Measurements from ENCODE around the gene FADS1. TPM values are rescaled to one million over a fixed set of nuclear protein-coding genes. Genes with fewer than 3 reads are reported as not detected.

The FADS1 gene
- total and polyA plus RNA-seq, 2 of the 13 experiments (the other 11 are each of a cell fraction or from before 2014, with no cell fraction given): 91.8 to 108 TPM

- Histone ChIP-seq H2AFZ (ENCODE audit: low read length) (no peak overlapping the region), H3K9me3 (ENCODE audit: low read length) (no peaks in the 10 kb centered on the region), H3K27ac (ENCODE audit: extremely low read length, insufficient read depth, low read length) (no peak overlapping the region), H3K79me2 (ENCODE audit: insufficient read depth, low read length) (no peaks in the 10 kb centered on the region), H4K20me1 (ENCODE audit: insufficient read depth, low read length) (no peaks in the 10 kb centered on the region), H3K4me1 (ENCODE audit: insufficient read depth, low read length) (peaks cover 41% of the 10 kb centered on the region), H3K4me2 (ENCODE audit: low read depth, low read length) (no peak overlapping the region), H3K27me3 (ENCODE audit: control insufficient read depth in 1 of 2, insufficient read depth in 2 of 2, low read length in 2 of 2) (no peaks in the 10 kb centered on the region; a peak in 1 of 5 replicates), H3K9ac (ENCODE audit: insufficient read depth, low read depth, low read length) (no peak overlapping the region), H3K4me3 (replicated peaks in 1 of 3; ENCODE audit: insufficient read depth in 1 of 3, low read depth in 2 of 3, low read length in 3 of 3) (no peak overlapping the region), H3K36me3 (replicated peaks in 1 of 2; ENCODE audit: control insufficient read depth in 1 of 2, insufficient read depth in 2 of 2, low read length in 2 of 2) (peaks cover 17 to 23% of the 10 kb centered on the region in 2 experiments; a peak in 4 of 5 replicates)
- ATAC-seq (no peak), DNase-seq (ENCODE audit: low spot score) (no peak), FAIRE-seq (no peak)
- WGBS (ENCODE audit: low lambda C conversion rate): 97% methylated on average over 15 of the region's 18 CpGs
- ChIA-PET POLR2A (no interaction called here), CTCF (ENCODE audit: low intra/inter-chr PET ratio, low total read pairs) (no interaction called here)
- intact Hi-C loops (cut with micrococcal nuclease; ENCODE audit: unreplicated experiment): no loop called here
- no TSS peak for BruUV-seq (replicated peaks)
- in situ Hi-C loops (cut with HindIII; ENCODE audit: extremely low pct_ligation_motif_present, low pct_unique_long_range_greater_than_20kb): no loop called here
- TF ChIP-seq, protein P1, sequence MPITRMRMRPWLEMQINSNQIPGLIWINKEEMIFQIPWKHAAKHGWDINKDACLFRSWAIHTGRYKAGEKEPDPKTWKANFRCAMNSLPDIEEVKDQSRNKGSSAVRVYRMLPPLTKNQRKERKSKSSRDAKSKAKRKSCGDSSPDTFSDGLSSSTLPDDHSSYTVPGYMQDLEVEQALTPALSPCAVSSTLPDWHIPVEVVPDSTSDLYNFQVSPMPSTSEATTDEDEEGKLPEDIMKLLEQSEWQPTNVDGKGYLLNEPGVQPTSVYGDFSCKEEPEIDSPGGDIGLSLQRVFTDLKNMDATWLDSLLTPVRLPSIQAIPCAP (CRISPR knock-in tag; IDR thresholded peaks at IDR 0.05; ENCODE audit: low read depth): no peak
- TF ChIP-seq AGO2 (optimal IDR thresholded peaks at IDR 0.05; ENCODE audit: low read depth, low read length) (peak; percentile 49), ZNF83 (CRISPR knock-in tag; IDR thresholded peaks at IDR 0.05; ENCODE audit: borderline replicate concordance) (no peak)
Observed at GRCh38 chr11:61773809-61774208, 43.0 kb downstream of the FADS1 start.

- no TSS peak for BruUV-seq (replicated peaks)
- H4K20me1 ChIP-seq (ENCODE audit: insufficient read depth, low read length): no peaks in the 10 kb centered on the region
- H3K4me1 ChIP-seq (ENCODE audit: insufficient read depth, low read length): peaks cover 45% of the 10 kb centered on the region
- FAIRE-seq (no peak), ATAC-seq (no peak), DNase-seq (ENCODE audit: low spot score) (no peak)
- WGBS (ENCODE audit: low lambda C conversion rate): over 99% methylated on average over 9 of the region's 10 CpGs
- H3K27me3 ChIP-seq (ENCODE audit: control insufficient read depth in 1 of 2, insufficient read depth in 2 of 2, low read length in 2 of 2): no peaks in the 10 kb centered on the region; a peak in 1 of 5 replicates
- peak; percentile 50; the same call in 1 of the 2 replicates for TF ChIP-seq ZNF629 (CRISPR knock-in tag; conservative IDR thresholded peaks at IDR 0.05)
- no peak for TF ChIP-seq ZNF614 (CRISPR knock-in tag; IDR thresholded peaks at IDR 0.05; ENCODE audit: borderline replicate concordance)
- no peak for TF ChIP-seq ZNF441 (CRISPR knock-in tag; IDR thresholded peaks at IDR 0.05; ENCODE audit: borderline replicate concordance)
- TF ChIP-seq, protein P2, sequence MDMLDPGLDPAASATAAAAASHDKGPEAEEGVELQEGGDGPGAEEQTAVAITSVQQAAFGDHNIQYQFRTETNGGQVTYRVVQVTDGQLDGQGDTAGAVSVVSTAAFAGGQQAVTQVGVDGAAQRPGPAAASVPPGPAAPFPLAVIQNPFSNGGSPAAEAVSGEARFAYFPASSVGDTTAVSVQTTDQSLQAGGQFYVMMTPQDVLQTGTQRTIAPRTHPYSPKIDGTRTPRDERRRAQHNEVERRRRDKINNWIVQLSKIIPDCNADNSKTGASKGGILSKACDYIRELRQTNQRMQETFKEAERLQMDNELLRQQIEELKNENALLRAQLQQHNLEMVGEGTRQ (IDR thresholded peaks at IDR 0.05; ENCODE audit: low read depth, low read length): no peak
- TF ChIP-seq, protein P2 (CRISPR knock-in tag; IDR thresholded peaks at IDR 0.05; ENCODE audit: borderline replicate concordance): no peak
- TF ChIP-seq, protein P3, sequence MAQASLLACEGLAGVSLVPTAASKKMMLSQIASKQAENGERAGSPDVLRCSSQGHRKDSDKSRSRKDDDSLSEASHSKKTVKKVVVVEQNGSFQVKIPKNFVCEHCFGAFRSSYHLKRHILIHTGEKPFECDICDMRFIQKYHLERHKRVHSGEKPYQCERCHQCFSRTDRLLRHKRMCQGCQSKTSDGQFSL (CRISPR knock-in tag; IDR thresholded peaks at IDR 0.05): no peak
- TF ChIP-seq, protein P4, sequence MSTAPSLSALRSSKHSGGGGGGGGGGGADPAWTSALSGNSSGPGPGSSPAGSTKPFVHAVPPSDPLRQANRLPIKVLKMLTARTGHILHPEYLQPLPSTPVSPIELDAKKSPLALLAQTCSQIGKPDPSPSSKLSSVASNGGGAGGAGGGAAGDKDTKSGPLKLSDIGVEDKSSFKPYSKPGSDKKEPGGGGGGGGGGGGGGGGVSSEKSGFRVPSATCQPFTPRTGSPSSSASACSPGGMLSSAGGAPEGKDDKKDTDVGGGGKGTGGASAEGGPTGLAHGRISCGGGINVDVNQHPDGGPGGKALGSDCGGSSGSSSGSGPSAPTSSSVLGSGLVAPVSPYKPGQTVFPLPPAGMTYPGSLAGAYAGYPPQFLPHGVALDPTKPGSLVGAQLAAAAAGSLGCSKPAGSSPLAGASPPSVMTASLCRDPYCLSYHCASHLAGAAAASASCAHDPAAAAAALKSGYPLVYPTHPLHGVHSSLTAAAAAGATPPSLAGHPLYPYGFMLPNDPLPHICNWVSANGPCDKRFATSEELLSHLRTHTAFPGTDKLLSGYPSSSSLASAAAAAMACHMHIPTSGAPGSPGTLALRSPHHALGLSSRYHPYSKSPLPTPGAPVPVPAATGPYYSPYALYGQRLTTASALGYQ (CRISPR knock-in tag; IDR thresholded peaks at IDR 0.05): no peak
- no peak for TF ChIP-seq ZNF34 (CRISPR knock-in tag; IDR thresholded peaks at IDR 0.05; ENCODE audit: borderline replicate concordance)
- ChIA-PET CTCF (ENCODE audit: low intra/inter-chr PET ratio, low total read pairs) (no interaction called here), POLR2A (no interaction called here)
- peaks cover 13 to 18% of the 10 kb centered on the region in 2 experiments; a peak in 4 of 5 replicates for H3K36me3 ChIP-seq (replicated peaks in 1 of 2; ENCODE audit: control insufficient read depth in 1 of 2, insufficient read depth in 2 of 2, low read length in 2 of 2)
- in situ Hi-C loops (cut with HindIII; ENCODE audit: extremely low pct_ligation_motif_present, low pct_unique_long_range_greater_than_20kb) (no loop called here), intact Hi-C loops (cut with micrococcal nuclease; ENCODE audit: unreplicated experiment) (no loop called here)
- H3K27ac ChIP-seq (ENCODE audit: extremely low read length, insufficient read depth, low read length): no peak overlapping the region
- no peaks in the 10 kb centered on the region for H3K9me3 ChIP-seq (ENCODE audit: low read length)
- no peak overlapping the region for H3K4me3 ChIP-seq (replicated peaks in 1 of 3; ENCODE audit: insufficient read depth in 1 of 3, low read depth in 2 of 3, low read length in 3 of 3)
- H3K9ac ChIP-seq (ENCODE audit: insufficient read depth, low read depth, low read length): no peak overlapping the region
- H2AFZ ChIP-seq (ENCODE audit: low read length): no peak overlapping the region
- no peak overlapping the region for H3K4me2 ChIP-seq (ENCODE audit: low read depth, low read length)
- no peaks in the 10 kb centered on the region for H3K79me2 ChIP-seq (ENCODE audit: insufficient read depth, low read length)
Observed at GRCh38 chr11:61773356-61773755, 43.4 kb downstream of the FADS1 start.

All from HepG2 (cell line).